Omental fat pad (tissue), 4 donors: ENCODE data around the gene PSMB4. TPM values are rescaled to one million over a fixed set of nuclear protein-coding genes. Genes with fewer than 3 reads are reported as not detected.
"Not testable (repeated sequence)": the region's sequence is repeated elsewhere in the genome, so short reads cannot be mapped to it uniquely, and the experiment has no call there.

ENCODE experiments used
- ATAC-seq: fragments of 150-250 bp; one replicate; pipeline ENCODE4 v1.9.1; 2016; ENCODE audit warnings: mild to moderate bottlenecking, moderate library complexity; ENCODE audit not compliant: low FRiP score
- DNase-seq: peaks from one replicate; pipeline ENCODE4 v3.0.0-alpha.2; 2019; ENCODE audit warnings: low spot score
- total RNA-seq, 4 donors: library from RNA; depleted of rRNA; stranded (reverse); fragments of >200 nt; gene quantifications; one replicate each; pipeline ENCODE4 v1.1.0, GENCODE V29; 2016
- TF ChIP-seq, protein P1 (sequence below), 3 donors: fragments of 450-650 bp; IDR thresholded peaks; one replicate each; pipeline ENCODE4 v1.5.1; 2016 to 2017; ENCODE audit warnings: antibody characterized with exemption in 3 of 3, mild to moderate bottlenecking in 3 of 3, moderate library complexity in 2 of 3

Gene PSMB4
- total RNA-seq, 4 donors from 2014 or later: 218 to 238 (median 231) TPM

DNA sequence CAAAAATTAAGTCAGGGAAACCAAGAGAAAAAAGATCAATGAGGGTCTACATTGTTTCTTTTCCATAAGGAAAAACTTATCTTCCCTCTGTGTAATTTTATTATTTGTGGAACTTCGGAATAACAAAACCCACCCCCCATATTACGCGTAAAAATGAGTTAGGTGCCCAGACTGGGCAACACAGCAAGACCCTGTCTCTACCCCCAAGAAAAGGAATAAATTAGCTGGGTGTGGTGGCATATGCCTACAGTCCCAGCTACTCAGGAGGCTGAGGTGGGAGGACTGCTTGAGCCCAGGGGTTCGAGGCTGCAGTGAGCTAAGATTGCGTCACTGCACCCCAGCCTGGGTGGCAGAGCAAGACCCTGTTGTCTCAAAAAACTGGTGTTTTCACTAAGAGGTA lies 20.4 kb downstream of the PSMB4 start:
- TF ChIP-seq, protein P1, sequence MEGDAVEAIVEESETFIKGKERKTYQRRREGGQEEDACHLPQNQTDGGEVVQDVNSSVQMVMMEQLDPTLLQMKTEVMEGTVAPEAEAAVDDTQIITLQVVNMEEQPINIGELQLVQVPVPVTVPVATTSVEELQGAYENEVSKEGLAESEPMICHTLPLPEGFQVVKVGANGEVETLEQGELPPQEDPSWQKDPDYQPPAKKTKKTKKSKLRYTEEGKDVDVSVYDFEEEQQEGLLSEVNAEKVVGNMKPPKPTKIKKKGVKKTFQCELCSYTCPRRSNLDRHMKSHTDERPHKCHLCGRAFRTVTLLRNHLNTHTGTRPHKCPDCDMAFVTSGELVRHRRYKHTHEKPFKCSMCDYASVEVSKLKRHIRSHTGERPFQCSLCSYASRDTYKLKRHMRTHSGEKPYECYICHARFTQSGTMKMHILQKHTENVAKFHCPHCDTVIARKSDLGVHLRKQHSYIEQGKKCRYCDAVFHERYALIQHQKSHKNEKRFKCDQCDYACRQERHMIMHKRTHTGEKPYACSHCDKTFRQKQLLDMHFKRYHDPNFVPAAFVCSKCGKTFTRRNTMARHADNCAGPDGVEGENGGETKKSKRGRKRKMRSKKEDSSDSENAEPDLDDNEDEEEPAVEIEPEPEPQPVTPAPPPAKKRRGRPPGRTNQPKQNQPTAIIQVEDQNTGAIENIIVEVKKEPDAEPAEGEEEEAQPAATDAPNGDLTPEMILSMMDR (IDR thresholded peaks at IDR 0.05): no peak
- DNase-seq (no peak), ATAC-seq (no peak)

GRCh38 chr1:151425103-151425502 lies 25.7 kb downstream of the PSMB4 start:
- TF ChIP-seq, protein P1 (IDR thresholded peaks at IDR 0.05): no peak
- ATAC-seq (no peak), DNase-seq (no peak)

GRCh38 chr1:151428068-151428467 lies 28.7 kb downstream of the PSMB4 start:
- TF ChIP-seq, protein P1 (IDR thresholded peaks at IDR 0.05): no peak
- ATAC-seq: no peak
- DNase-seq: no peak

DNA sequence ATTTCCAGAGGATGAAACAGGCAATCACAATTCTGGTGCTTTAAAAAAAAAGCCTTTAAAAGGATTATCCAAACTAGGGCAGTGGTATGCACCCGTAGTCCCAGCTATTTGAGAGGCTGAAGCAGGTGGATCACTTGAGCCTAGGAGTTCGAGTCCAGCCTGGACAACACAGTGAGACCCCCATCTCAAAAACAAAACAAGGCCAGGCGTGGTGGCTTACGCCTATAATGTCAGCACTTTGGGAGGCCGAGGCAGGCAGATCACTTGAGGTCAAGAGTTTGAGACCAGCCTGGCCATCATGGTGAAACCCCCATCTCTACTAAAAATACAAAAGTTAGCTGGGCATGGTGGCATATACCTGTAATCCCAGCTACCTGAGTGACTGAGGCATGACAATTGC lies 34.5 kb downstream of the PSMB4 start:
- DNase-seq, ATAC-seq: not testable (repeated sequence)

- no peak for ATAC-seq
These were observed 35.8 kb downstream of the PSMB4 start for GRCh38 chr1:151435174-151435573.

GRCh38 chr1:151436985-151437384 lies 37.6 kb downstream of the PSMB4 start:
- TF ChIP-seq, protein P1 (IDR thresholded peaks at IDR 0.05): no peak
- ATAC-seq: no peak
- no peak for DNase-seq

More at GRCh38 chr1:151435174-151435573, 35.8 kb downstream of the PSMB4 start:
- DNase-seq: no peak
- TF ChIP-seq, protein P1 (IDR thresholded peaks at IDR 0.05): no peak

- ATAC-seq, DNase-seq: not testable (repeated sequence)
These were observed 38.0 kb downstream of the PSMB4 start for GRCh38 chr1:151437396-151437795.

DNA sequence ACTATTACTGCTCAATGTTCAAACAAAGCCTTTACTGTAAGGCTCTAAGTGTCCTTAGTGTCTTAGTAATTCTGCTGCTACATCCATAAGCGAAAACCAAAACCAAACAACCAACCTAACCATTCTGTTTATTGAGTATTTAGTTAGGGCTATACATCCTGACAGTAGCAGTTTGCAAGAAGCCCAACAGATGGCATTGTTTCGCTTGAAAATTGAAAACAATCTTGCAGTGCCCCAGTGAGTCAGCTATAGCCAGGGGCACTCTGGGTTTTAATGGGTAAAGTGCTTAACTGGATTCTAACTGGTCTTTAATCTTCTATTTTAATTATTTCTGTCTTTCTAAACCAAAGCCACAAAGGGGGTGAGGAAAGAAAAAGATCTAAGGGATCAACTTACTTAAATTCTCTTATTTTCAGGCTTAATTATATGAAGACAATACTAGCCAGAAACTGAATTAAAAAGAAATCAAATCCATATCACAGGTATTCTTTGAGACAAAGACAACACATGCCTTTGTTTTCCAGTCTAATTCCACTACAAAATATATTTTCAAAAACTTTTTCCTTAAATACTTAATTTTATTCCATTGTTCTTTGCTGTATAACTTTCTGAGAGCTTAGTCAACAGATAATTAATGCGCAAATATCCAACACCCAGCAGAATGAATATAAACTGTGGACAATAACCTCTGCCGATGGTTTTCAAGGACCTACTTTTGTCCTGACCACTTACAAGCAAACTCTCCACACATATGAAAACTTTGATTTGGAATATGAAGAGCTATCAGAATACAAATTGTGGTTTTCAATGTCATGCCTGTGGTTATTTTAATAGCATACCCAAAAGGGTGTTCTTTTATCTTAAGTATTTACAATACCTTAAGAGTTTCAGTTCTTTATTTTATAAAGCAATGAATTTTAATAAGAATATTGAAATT lies 44.7 kb downstream of the PSMB4 start:
- ATAC-seq (peak; percentile 78), DNase-seq (peak; percentile 41)
- TF ChIP-seq, protein P1 (IDR thresholded peaks at IDR 0.05): peak in 2 of 3 donors; percentile 22 to 35
